Measurements from ENCODE around the gene LIMK2.
"Not testable (repeated sequence)": the region's sequence is repeated elsewhere in the genome, so short reads cannot be mapped to it uniquely, and the experiment has no call there.

LIMK2 gene

DNA sequence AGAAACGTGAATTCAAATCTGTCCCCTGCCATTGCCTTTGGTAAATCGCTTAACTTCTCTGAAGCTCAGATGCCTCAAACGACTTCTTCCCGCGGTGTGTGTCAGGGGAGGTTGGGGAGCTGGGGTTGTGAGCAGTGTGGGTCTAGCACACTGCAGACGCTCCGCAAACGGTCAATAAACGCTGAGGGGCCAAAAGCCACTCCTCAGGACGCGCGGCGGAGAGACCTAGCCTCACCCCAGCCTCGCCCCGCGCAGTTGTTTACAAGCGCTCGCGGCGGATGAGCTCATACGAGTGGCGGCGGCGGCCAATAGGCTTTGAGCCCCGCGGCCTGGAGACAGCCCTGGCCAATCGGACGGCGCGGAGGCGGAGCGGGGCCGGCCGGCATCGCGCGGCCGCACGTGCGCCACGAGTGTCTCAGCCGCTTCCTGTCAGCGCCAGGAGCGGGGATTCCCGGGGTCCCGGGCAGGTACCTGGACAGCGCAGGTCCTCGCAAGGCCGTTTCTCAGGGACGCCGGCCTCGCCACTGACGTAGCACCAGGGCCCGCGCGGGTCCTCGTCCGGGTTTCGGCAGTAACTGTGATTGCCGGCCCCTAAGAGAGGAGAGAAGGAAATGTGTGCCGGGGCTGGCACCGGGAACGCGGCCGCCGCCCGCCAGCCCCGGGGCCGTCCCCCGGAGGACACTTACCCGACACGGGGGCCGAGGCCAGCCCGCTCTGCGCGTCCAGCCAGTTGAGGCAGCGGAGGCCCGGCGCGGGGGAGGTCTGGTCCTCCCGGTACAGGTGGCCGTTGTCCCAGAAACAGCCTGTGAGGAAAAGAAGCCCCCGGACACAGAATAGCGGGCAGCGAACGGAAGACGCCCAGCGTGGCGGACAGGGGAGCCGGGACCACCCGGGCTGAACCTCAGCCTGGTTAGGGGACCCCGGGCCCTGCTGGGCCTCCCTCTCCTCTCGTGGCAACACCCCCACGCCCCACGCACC, 78.7 kb downstream of the LIMK2 start:
- DNase-seq (ENCODE audit: low read depth), result peak; percentile 76

DNA sequence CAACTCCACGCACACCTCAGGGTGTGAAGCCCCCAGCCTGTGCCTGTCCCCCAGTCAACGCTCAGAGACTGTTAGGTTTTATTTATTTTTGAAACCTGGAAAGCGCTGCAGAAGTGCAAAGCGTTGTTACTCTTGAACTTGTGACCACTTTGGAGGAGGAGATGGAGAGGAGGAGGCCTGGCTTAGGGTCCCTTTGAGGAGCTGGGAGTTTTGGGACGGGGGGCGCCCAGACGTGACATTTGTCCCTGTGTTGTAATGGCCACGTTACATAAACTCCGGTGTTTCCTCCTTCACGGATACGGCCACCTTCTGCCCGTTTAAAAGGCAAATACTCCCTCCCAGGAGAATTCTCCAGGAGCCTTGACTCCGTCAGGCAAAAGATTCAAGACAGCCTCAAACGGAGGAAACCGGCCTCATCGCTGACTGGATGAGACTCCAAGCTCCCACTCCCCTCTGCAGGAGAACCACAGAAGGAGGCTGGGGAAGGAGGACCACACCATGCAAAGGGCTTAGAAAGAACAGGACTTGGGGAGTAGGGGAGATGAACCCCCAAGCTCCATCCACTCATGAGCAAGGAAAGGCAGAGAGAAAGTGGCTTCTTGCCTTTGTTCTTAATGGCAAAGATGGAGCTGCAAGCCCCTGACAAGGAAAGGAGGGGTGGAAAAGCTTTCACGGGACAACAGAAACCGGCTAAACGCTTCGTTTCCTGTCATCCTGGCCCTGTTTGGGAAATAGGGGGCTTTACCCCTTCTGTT, 79.6 kb downstream of the LIMK2 start:
- DNase-seq (ENCODE audit: low read depth), result no peak

DNA sequence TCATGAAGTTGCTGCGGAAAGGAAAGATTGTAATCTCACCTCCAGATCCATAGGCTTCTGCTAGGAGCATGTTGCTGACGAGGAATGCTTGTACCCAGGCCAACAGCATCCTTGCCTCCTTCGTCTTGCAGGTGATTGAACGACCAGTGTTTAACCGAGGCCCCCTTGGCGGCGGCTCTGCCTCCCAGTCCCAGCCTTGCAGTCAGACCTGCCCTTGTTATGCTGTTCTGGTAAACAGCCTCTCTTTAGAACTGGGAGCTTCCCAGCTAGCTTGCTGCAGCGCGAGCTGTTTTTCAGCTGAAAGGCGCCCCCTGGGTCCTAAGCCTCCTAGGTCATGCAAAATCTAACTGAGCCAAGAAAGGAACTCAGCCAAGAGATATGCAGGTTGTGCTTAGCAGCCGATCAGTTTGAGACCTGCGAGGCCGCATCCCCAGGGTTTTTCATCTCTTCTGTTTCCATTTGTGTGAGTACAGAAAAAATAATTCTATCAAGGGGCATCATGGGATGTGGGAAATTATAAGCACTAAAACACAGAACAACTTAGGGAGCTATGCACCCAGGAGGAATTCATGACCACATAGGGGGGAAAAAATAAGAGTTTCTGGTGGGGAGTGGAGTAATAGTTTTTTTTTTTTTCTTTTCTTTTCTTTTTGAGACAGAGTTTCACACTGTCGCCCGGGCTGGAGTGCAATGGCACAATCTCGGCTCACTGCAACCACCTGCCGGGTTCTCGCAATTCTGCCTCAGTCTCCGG, 80.3 kb downstream of the LIMK2 start, which contains the start of gene PIK3IP1:
Gene PIK3IP1 (minus strand): TSS at position 253 of the 754 bp plus-strand sequence. CDS start 144 bp downstream, at position 109.
- DNase-seq (ENCODE audit: low read depth), result peak; percentile 67

DNA sequence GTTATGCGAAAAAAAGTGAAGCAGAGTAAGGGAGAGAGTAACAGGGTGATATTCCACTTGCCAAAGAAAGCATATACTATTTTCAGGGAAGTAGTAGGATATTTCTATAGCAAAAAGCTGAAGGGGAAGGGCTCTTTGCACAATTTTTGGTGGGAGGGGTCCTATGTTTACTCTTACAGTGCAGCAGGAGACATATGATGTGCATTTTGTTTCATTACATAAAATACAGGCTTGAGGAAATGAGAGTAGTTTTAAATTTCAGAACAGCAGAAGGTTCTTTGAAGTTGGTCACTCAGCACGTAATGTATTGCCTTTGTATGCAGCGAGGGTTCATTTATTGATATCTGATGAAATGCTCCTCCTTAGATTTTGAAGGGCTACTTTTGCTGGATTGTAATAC, 83.3 kb downstream of the LIMK2 start:
- no peak for DNase-seq (ENCODE audit: low read depth)

DNA sequence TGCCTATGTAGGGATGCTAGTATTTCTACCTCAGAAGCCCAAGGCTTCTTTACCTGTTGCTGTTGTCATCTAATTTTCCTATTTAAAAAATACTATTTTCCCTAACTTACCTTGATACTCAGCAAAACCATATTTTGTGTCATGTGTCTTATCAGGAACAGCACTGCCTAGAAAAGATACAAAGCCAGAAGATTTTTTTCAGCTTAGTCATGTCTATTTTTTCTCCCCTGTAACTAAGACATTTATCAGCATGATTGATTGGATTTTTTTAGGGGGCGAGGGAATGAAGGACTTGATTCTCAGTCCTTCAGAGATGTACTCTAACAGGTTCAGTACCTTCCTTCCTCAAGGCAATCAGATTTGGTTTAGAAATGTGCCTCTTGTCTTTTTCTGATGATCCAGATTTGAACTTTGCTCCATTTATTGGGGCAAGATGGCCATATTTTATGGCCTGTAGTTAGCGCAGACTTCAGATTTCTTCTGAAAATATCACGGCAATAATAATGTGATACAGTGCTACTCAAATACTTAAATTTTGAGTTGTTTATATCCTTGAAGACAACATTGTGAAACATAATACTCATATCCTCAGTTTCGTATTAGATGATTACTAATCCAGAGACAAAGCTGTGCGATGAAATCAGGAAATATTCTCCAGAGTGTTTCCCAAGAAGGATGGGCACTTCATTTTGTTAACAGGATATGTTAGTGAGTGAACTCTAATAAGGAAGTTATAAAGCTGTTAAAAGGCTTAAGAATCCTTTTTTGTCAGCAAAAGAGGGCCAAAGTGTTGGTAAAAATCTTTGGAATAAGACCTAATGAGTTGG, 83.9 kb downstream of the LIMK2 start:
- DNase-seq (ENCODE audit: low read depth), result no peak

DNA sequence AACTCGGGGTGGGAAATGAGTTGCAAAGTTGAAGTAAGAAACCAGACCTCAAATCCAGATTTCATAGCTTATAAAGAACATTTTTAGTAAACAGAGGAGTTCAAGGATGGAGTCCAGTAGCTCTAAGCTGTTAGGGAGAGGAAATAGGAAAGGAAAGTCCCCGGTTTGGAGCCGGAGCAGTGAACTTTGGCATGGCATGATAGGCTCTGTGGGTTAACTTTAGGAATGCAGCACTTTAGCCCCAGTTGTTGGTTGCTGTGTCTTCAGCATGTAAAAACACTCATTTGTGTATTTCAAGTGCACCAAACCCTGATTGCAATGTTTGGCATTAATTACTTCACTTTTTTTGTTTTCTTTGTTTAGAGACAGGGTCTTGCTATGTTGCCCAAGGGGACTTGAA, 88.8 kb downstream of the LIMK2 start:
- DNase-seq (ENCODE audit: low read depth), result no peak

DNA sequence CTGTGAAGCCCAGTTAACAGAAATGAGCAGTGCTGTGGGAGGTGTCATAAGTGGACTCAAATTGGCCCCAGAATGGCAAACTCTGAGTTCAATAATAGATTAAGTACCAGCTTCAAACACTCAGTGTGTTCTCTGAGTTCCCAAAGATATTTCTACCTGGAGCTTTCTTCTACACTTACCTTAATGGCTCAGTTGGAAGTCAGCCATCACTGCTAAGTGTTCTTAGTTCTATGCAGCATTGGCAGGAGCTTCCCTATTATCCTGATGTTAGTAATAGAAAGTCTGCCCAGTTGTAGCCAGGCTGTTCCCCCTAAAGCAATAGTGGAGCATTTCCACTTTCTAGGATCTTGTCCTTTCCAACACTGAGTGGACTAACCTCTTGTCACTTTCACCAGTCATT, 89.9 kb downstream of the LIMK2 start:
- no peak for DNase-seq (ENCODE audit: low read depth)

DNA sequence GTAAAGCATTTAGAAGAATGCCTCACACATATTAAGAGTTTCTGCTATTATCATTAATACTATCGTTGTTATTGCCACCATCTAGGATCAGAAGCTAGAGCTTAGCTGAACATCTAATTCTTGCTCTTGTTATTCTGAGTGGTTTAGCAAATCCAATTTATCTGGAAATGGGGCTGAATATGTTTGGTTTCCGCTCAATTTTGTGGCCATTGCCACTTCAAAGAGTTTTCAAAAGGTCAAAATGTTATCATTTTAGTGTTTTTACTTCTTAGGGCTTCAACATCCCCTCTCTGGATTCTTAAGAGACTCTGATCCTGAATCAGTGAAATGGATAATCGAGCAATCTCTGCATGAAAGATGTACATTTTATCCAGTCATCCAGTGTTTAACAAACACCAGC, 90.4 kb downstream of the LIMK2 start:
- no peak for DNase-seq (ENCODE audit: low read depth)

DNA sequence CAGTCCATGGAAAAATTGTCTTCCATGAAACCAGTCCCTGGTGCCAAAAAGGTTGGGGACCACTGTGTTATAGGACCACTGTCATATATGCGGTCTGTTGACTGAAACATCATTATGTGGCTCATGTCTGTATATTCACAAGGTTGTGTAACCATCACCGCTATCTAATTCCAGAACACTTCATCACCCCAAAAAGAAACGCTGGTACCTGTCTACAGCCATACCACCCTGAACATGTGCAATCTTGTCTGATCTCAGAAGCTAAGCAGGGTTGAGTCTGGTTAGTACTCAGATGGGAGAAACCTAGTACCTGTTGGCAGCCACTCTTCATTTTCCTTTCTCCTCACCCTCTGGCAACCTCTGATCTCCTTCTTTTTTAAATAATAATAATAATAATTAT, 93.1 kb downstream of the LIMK2 start:
- no peak for DNase-seq (ENCODE audit: low read depth)

DNA sequence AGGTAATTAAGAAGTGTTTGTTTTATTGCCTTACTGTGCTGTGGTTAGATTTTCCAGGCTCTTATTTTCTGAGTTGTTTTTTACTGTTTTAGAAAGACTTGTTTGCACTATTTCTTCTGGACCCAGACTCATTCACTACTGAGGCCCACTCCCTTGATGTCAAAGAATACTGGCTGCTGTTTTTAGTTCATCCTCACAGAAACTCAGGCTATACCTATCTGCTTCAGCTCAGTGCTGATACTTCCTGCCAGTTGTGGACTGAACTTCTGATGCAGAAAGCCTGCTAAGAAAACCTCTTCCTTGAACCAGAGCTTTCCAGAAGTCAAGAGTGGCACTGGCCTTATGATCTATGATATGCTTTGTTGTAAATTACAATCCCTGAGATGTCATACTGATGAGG, 96.1 kb downstream of the LIMK2 start:
- DNase-seq (ENCODE audit: low read depth), result no peak

DNA sequence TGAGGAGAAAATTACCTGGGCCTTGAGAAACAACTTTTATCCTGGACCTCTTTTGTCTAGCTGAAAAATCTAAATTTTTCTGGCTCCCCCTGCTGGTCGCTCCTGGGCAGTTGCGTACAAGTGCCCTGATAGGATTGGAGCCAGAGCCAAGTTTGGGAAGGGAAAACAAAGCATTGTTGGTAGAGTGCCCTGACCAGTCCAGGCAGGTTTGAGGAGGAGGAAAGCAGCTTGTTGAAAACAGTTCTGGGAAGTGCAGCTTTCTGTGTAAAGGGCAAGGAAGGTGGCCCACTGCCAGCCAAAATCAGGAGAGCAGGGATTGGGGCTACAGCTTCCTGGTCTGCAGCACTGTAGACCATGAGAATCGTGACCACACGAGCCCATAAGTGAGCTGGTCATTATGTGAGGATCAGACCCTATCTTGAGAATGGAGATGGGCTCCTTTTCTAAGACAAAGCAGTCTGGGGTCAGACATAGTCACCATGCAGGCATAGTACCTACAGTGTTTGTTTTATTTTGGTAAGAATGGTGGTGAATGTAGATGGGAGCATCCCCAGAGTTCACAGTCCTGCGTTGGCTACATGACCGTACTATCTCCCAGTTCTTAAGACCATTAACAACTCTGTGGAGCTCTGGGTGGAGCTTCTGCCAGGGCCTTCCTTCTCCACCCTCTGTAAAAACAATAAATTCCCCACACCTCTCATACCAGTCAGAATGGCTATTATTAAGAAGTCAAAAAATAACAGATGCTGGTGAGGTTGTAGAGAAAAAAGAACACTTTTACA, 101.5 kb downstream of the LIMK2 start:
- DNase-seq (ENCODE audit: low read depth), result peak; percentile 40

DNA sequence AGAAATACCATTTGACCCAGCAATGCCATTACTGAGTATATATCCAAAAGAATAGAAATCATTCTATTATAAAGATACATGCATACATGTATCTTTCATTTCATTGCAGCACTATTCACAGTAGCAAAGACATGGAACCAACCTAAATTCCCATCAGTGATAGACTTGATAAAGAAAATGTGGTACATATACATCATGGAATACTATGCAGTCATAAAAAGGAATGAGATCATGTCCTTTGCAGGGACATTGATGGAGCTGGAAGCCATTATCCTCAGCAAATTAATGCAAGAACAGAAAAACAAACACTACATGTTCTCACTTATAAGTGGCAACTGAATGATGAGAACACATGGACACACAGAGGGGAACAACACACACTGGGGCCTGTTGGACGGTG, 102.1 kb downstream of the LIMK2 start:
- not testable (repeated sequence) for DNase-seq (ENCODE audit: low read depth)

DNA sequence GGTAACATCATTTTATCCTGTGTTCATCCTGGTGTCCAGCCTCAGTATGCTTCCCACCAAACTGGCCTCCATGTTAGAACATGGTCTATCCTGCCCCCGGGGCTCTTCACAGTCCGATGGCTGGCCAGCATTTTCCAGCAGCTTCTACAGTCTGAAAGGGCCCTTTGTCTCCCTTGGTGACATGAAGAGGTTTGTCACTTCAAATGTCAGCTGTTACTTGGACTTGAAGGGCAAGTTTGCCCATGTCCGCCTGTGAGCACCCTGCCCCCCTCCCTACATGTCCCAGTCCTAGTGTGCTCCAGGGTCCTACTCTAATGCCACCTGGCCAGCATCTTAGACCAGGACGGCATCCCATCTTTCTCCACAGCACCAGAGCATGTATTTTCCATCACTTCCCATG, 109.3 kb downstream of the LIMK2 start:
- DNase-seq (ENCODE audit: low read depth), result no peak

DNA sequence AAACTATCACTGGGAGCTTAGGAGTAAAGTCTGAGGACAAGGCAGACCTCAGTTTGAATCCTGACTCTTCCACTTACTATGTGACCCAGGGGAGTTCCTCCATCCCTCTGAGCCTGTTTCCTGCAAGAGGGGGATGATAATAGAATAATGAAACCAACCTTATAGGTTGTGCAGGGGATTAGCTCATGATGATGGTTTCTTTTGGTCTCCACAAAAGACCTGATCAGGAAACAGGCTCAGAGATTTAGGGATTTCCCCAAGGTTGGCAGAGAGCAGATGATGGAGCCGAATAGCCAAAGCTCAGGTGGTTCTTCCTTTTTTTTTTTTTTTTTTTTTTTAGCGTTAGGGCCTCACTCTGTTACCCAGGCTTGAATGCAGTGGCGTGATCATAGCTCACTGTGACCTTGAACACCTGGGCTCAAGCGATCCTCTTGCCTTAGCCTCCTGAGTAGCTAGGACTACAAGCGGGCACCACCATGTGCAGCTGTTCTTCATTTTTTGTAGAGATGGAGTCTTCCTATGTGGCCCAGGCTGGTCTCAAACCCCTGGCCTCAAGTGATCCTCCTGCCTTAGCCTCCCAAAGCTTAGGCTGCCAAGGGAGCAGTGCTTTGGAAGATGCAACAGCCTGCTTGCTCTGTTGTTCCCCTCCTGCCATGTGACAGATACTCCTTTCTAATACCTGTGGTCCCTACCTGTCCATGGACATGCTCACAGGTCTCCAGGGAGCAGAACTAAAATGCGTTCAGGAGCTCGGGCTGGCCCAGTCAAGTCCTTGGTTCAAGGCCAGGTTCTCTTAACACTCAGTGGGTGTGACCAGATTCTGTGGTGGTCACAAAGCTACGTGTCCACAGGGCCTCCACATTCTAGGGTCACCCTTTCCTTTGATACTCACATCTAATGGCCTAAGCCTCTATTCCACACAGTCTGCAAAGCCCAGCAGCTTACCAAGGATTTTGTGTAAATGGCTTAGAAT, 111.8 kb downstream of the LIMK2 start:
- DNase-seq (ENCODE audit: low read depth), result no peak

DNA sequence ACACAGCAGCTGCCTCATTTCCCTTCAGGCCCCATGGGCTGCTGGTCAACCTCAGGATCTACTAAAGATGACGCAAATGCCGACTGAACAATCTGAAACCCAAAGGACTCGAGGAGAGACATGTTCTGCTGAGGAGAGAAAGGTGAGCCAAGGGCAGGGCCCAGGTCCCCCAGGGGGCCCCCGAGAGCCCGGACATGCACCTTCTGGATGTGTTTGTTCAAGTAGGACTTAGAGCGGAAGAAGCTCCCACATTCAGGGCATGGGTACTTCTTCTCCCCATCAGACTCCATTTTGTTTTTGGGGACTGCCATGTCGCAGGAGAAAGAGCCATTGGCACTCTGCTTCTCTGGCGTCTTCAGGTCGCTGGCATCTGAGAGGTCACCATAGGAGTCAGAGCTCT, 114.8 kb downstream of the LIMK2 start:
- no peak for DNase-seq (ENCODE audit: low read depth)

DNA sequence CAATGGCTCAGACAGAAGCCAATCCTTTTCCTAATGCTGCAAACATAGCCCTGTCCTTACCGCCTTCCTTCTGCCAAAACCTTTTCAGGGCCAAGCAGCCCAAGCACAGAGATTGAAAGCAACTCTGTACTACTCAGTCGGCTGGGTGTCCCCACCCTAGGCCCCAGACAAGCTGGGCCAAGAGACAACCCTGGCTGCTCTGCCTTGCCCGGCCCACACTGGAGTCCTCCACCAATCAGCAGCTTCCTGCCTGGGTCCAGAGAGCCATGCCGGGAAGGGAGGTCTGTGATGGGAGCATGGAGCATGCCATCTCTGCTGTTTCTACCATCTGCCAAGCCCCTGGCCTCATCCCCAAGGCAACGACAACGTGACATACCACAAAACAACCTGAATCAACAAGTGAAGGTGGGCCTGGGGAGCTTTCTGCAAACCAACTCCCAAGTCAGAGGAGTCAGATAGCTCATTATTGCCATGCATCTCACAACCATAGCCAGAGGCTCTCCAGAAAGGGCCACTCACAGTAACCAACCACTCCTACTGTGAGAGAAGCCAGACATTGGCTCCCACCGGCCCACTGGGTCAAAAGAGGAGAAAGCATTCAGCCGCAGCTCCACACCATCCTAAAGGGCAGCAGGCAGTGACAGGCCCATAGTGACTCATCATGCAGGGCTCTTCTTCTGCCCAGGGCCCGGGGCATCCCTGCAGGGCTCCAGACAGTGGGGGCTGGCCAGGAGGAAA, 115.9 kb downstream of the LIMK2 start:
- no peak for DNase-seq (ENCODE audit: low read depth)

DNA sequence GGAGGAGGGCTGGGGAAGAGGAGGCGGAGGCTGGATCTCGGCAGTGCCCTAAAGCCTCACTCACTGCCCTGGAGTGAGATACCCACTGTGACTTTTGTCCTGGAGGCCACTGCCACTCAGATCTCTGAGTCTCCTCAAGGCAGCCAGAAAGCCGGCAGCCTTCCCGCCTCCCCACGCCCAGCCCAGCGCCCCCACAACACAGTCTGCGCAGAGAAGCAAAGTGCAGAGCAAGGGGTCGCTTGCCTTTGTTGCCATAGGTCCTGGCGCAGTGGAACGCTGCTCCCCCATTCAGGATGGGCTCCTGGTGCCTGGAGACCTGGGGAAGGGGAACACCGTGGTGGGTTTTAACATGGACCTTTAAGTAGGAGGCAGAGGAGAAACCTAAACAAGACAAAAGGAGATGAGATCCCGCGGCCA, 116.5 kb downstream of the LIMK2 start:
- DNase-seq (ENCODE audit: low read depth), result no peak

DNA sequence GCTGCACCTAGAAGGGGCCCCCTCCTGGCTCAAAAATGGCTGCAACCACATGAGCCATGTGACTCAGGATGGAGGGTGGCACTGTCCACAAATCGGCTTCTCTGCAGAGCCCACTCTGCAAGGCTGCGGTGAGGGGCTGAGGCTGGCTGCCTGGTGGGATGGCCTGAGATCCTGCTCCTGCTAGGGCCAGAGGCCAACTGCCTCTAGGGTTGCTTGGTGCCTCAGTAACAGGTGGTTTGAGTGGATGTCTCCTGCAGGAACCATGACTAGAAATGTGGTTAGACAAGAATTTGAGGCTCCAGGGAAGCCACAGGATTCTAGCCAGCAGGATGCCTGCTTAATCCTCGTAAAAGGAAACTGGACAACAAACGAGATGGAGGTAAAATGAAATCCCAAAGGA, 116.9 kb downstream of the LIMK2 start:
- no peak for DNase-seq (ENCODE audit: low read depth)
